GM21723 (cell line): Measurements from ENCODE around the gene CUTA.
"Not testable (repeated sequence)": the region's sequence is repeated elsewhere in the genome, so short reads cannot be mapped to it uniquely, and the experiment has no call there.

Source experiments
- ATAC-seq: cut with Tn5 transposase; IDR thresholded peaks from one replicate; pipeline ENCODE4 v1.9.1; 2021; ENCODE audit warnings: mild to moderate bottlenecking, moderate library complexity; ENCODE audit not compliant: unreplicated experiment

The CUTA gene

DNA sequence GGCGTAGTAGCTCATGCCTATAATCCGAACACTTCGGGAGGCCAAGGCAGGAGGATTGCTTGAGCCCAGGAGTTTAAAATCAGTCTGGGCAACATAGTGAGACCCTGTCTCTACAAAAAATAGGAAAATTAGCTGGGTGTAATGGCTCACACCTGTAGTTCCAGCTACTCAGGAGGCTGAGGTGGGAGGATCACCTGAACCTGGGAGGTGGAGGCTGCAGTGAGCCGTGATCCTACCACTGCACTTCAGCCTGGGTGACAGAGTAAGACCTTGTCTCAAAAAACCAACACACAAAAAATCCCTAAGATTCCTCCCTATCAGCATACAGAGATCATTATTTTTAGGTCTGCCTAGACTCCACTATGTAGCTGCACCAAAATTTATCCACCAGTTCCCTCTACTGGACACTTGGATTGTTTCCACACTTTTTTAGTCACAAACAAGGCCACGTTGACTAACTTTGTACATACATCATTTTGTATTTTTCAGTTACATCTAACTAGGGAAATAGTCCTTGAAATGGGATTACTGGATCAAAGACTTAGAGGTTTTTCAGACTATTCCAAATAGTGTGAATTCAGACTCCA lies 10.7 kb downstream of the CUTA start:
- ATAC-seq, result no peak

DNA sequence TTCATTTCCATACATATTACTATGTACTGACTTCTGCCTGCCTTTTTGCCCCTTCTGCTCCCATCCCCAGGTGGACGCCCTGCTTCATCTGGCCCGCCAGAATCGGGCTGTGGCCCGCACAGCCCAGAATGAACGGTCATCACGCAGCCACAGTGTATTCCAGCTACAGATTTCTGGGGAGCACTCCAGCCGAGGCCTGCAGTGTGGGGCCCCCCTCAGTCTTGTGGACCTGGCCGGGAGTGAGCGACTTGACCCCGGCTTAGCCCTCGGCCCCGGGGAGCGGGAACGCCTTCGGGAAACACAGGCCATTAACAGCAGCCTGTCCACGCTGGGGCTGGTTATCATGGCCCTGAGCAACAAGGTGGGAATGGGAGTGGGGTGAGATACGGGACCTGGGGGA lies 11.8 kb downstream of the CUTA start:
- no peak for ATAC-seq

DNA sequence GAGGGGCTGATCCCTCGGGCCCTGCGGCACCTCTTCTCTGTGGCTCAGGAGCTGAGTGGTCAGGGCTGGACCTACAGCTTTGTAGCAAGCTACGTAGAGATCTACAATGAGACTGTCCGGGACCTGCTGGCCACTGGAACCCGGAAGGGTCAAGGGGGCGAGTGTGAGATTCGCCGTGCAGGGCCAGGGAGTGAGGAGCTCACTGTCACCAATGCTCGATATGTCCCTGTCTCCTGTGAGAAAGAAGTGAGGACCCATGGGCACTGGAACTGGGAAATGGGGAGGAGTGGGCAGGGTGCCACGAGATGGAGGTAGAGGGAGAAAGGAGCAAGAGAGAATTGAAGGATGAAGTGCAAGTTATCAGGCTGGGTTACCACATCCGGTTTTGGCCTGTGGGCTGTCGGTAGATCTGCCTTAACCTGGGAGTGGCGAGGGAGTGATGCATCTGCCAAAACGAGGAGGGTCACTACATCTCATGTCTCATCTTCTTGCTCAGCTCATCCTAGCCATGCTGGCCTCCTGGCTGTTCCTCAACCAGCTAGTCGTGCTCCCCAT lies 12.4 kb downstream of the CUTA start:
- ATAC-seq, result no peak

- ATAC-seq, result no peak
Observed at GRCh38 chr6:33404884-33405283, 13.0 kb downstream of the CUTA start.

DNA sequence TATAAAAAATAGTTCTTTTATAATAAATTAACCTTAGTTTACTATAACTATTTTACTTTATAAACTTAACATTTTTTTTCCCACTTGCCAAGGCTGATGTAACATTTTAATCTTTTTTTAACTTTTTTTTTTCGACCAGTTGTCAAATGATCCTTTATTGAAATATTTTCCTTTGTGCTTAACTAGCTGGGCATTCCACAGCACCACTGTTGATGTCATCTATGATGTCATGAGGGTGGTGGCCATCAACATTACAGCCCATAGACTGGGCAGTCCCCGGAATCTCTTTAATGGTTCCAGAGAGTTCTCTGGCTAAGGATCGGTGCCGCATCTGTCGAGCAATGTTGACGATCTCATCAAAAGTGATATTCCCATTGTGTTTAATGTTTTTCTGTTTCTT lies 18.0 kb downstream of the CUTA start:
- not testable (repeated sequence) for ATAC-seq

- ATAC-seq, result not testable (repeated sequence)
Observed at GRCh38 chr6:33398601-33399000, 19.3 kb downstream of the CUTA start.

DNA sequence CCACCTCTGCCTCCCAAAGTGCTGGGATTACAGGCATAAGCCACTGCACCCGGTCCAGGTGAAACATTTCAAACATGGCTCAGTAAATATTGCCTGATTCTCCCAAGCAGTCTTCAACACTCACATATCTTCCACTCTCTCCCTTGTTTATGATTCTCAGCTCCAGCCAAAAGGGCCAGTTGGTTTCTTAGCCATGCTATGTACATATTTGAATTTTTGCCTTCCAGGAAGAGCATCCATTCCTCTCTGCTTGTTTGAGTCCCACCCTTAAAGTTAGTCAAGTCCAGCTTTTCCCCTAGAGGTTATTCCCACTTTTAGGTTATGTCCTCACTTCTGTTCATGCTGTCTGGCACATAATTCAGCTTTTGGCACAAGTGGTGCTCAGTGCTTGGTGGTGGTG lies 20.4 kb downstream of the CUTA start:
- ATAC-seq, result no peak

GRCh38 chr6:33392979-33393378 lies 24.9 kb downstream of the CUTA start:
- ATAC-seq, result no peak

GRCh38 chr6:33392595-33392948 lies 25.3 kb downstream of the CUTA start:
- ATAC-seq, result no peak

DNA sequence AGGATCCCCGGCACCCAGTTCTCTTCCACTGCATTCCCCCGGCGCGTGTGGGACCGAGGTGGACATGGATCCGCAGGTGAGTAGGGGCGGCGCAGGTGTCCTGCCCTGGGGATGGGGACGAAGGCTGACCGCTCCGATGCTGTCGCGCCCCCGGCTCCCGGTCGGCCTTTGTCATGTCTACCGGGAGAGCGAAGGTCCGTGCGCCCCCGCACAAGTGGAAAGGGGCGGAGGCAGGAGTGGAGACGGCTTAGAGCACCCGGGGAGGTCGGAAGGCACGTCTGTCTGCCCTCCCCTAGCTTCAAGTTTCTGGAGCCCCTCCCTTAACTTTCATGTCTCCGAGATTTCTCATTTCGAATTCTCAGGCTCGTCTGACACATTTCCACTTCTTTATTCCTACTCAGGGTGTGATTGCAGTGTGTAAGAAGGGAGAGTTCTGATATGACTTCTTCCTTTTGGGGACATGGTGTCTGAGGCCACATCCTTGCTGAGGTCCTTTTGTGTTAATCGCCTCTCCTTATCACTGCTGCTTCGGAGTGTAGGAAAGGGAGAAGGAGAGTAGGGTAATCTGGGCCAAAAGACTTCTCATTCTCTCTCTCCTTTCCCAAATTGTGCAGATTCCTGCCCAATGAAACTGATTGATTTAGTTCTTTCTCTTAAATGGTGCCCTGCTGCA lies 25.8 kb downstream of the CUTA start:
- peak; percentile 18 for ATAC-seq

DNA sequence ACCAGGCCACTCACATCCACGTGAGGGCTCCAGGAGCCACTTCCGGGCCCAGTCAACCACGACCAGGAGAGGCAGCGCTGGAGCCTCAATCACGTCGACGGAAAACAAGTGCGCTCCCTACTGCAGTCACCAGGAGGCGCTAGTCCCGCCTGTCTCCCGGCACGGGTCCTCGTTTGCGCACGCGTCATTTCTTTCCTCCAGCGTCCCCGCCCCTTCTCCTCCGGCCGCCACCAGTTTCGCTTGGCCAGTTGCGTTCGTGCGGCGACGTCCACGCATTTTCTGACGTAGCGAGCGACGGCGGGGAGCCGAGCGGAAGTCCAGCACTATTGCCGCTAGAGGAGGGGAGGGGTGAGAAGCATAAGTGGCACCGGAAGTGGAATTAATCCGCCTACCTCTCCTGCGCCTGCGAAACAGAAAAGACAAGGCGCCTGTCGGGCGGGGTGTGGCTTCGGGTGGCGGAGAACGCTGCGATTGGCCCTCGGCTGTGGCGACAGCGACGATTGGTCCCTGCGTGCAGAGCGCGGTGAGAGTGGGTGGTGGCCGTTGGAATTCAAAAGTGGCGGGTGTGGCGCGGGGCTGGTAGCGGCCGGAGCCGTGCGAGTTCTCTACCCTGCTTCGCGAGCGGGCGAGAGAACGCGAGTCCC lies 26.5 kb downstream of the CUTA start, which contains the start of gene KIFC1:
TSS of gene KIFC1 (plus strand) at position 546 of the 644 bp plus-strand sequence. CDS start 163 bp downstream, outside the sequence.
- peak; percentile 86 for ATAC-seq

DNA sequence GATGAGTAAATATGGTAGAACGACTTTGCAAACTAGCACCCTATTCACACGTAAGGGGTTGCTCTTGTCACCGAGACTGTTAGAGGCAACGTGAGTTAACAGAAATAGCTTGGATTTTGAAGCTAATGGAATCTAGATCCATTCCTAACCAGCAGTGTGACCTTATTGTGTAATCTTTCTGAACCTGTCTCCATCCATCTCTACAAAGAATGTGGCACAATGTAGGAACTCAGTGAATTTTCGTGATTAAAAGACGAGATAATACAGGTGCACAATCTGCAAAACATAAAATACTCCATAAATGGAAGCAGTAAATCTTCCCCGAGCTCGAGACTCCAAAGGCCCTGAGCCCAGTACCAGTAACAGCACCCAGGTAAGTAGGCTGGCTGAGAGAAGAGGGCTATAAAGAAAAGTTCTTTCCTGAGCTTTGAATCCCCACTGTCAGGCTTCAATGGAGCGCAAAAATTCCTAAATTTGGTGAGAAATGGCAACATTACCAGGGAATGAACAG lies 27.1 kb downstream of the CUTA start:
- no peak for ATAC-seq

GRCh38 chr6:33390173-33390572 lies 27.7 kb downstream of the CUTA start:
- no peak for ATAC-seq

DNA sequence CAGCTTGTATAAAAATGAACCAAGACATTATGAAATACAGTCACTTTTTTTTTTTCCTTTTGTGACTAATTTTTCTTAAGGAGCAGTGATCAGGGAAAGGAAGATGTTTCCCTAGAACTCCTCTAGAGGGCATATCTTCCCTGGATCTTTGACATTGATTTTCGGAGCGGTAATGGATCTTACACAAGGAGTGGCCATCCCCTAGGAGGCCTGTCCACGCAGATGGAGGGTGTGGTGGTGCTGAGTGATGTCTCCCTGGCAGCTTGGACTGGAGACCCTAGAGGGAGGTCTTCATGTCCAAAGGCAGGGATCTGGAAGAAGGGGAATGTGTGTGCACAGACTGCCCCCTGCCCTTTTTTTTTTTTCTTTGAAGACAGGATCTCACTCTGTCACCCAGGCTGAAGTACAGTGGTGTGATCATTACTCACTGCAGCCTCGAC lies 33.3 kb downstream of the CUTA start:
- no peak for ATAC-seq

DNA sequence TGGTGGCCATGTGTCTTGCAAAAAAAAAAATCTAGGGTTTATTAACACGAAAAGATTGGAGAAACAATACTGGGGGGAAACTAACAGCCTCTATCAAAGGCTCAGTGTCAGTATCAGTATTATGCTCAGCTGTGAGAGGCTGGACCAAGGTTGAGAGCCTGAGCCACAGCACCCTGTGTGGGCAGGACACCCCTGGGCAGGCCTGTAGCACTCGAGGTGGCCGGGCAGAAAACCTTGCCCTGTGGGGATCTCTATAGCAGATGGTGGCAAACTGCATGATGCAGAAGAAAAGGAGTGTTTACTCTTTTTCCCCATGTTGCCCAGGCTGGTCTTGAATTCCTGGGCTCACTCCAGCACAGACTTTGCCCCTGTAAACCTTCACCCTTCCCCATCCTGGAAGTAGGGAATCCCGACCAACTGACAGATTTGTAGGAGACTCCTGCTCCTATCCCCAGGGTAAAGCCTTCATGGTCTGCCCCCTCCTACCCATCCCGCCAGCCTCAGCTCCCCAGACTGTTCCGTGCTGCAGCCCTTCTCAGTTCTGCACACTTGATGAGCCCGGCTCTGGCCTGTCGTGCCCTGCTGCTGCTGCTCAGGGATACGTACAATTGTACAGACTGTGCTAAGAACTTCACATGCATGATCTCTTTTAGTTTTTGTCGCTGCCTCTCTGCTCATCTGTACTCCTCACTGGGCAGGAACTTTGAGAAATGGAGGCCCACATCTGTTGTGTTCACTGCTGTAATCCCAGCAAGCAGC lies 34.3 kb downstream of the CUTA start:
- ATAC-seq, result no peak

GRCh38 chr6:33380272-33380981 lies 37.5 kb downstream of the CUTA start:
- ATAC-seq, result no peak

- not testable (repeated sequence) for ATAC-seq
Observed at GRCh38 chr6:33379184-33379583, 38.7 kb downstream of the CUTA start.

- no peak for ATAC-seq
Observed at GRCh38 chr6:33377171-33377570, 40.7 kb downstream of the CUTA start.

GRCh38 chr6:33375143-33375671 lies 42.7 kb downstream of the CUTA start:
- ATAC-seq, result no peak
